CD8-positive, alpha-beta memory T cell (primary cell): ENCODE results near the gene FHIP1A. TPM values are rescaled to one million over a fixed set of nuclear protein-coding genes. Genes with fewer than 3 reads are reported as not detected.

ENCODE experiments used
- CTCF ChIA-PET: fragments of 350-600 bp; sonication (Branson Sonifier 250); formaldehyde crosslinking; loops from one replicate; lab custom pipeline; 2021; ENCODE audit warnings: antibody characterized with exemption; lab: Charles Lee
- POLR2A ChIA-PET: fragments of 350-600 bp; sonication (Branson Sonifier 250); formaldehyde crosslinking; loops from one replicate; lab custom pipeline; 2021; ENCODE audit warnings: antibody characterized with exemption; lab: Charles Lee
- DNase-seq, 5 donors: peaks; one replicate each; pipeline versions ENCODE4 v3.0.0 to v3.0.0-alpha.2; 2020 to 2022; ENCODE audit warnings: mixed read lengths in 1 of 5
- H3K27ac ChIP-seq: one replicate; pipeline ENCODE4 v1.7.0; 2013; ENCODE audit warnings: low read depth, mild to moderate bottlenecking, low read length, moderate library complexity
- H3K27me3 ChIP-seq: 2 replicates; pipeline ENCODE4 v1.7.0; 2013; ENCODE audit warnings: low read length, mild to moderate bottlenecking; ENCODE audit not compliant: insufficient read depth, poor library complexity, severe bottlenecking
- H3K36me3 ChIP-seq: 2 replicates; pipeline ENCODE4 v1.7.0; 2013; ENCODE audit warnings: mild to moderate bottlenecking, low read length, moderate library complexity; ENCODE audit not compliant: insufficient read depth
- H3K4me1 ChIP-seq: 2 replicates; pipeline ENCODE4 v1.7.0; 2013; ENCODE audit warnings: mild to moderate bottlenecking, low read length, moderate library complexity; ENCODE audit not compliant: insufficient read depth
- H3K4me3 ChIP-seq: 2 replicates; pipeline ENCODE4 v1.7.0; 2013; ENCODE audit warnings: mild to moderate bottlenecking, low read length
- H3K9me3 ChIP-seq: 2 replicates; pipeline ENCODE4 v1.7.0; 2013; ENCODE audit warnings: mild to moderate bottlenecking, low read length
- H3K27ac Mint-ChIP-seq, 8 donors: one replicate each; pipeline ENCODE4 v1.8.0; 2020 to 2021; ENCODE audit warnings: mixed read lengths in 8 of 8, mild to moderate bottlenecking in 6 of 8, inconsistent platforms in 3 of 8, moderate library complexity in 3 of 8
- H3K27me3 Mint-ChIP-seq, 2 donors: one replicate each; pipeline ENCODE4 v1.8.0; 2020 to 2021; ENCODE audit warnings: mixed read lengths in 2 of 2, mild to moderate bottlenecking in 1 of 2, moderate library complexity in 1 of 2
- H3K36me3 Mint-ChIP-seq, 3 donors: one replicate each; pipeline ENCODE4 v1.8.0; 2020 to 2021; ENCODE audit warnings: mixed read lengths in 3 of 3, inconsistent platforms in 1 of 3, mild to moderate bottlenecking in 1 of 3
- H3K4me1 Mint-ChIP-seq, 3 donors: one replicate each; pipeline ENCODE4 v1.8.0; 2020 to 2021; ENCODE audit warnings: mixed read lengths in 3 of 3, inconsistent platforms in 1 of 3, mild to moderate bottlenecking in 1 of 3
- H3K4me3 Mint-ChIP-seq, 7 donors: one replicate each; pipeline ENCODE4 v1.8.0; 2020 to 2021; ENCODE audit warnings: mixed read lengths in 7 of 7, mild to moderate bottlenecking in 6 of 7, moderate library complexity in 4 of 7, inconsistent platforms in 2 of 7
- H3K9me3 Mint-ChIP-seq, 5 donors: one replicate each; pipeline ENCODE4 v1.8.0; 2020 to 2022; ENCODE audit warnings: mixed read lengths in 5 of 5, mild to moderate bottlenecking in 3 of 5, moderate library complexity in 2 of 5, inconsistent platforms in 1 of 5
- polyA plus RNA-seq: library from polyadenylated mRNA; unstranded; fragments of 300-500 nt; fragmentation: Illumina TruSeq; gene quantifications from one replicate; pipeline ENCODE4 v1.2.3, GENCODE V29; 2021
- total RNA-seq, 2 experiments: library from RNA; stranded (reverse); gene quantifications; one replicate each; pipeline ENCODE4 v1.2.3, GENCODE V29; 2021

FHIP1A gene
- total and polyA plus RNA-seq, 3 experiments from 2014 or later = 0.09 to 0.15 TPM; not detected in 1

DNA sequence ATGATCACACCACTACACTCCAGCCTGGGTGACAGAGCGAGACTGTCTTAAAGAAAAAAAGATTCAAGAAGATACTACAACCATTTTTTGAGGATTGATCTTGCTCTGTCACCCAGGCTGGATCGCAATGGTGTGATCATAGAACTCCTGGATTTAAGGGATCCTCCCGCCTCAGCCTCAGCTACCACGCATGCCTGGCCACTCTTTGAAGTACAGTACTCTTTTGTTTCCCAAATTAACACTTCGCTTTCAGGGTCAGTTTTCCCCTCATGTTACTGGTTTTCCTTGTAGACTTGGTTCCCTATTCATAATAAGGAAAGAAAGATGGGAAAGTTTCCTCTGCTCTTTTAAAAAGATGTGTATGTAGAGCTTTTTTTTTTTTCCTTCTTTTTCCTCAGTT lies 34.3 kb downstream of the FHIP1A start:
- Histone ChIP-seq H3K4me1 (no peaks in the 10 kb centered on the region), H3K27ac (no peak overlapping the region), H3K9me3 (no peaks in the 10 kb centered on the region), H3K36me3 (no peaks in the 10 kb centered on the region), H3K27me3 (no peaks in the 10 kb centered on the region), H3K4me3 (no peak overlapping the region)
- peaks cover 10 to 43% of the 10 kb centered on the region in 2 donors for H3K27me3 Mint-ChIP-seq
- no peak for DNase-seq
- CTCF ChIA-PET = no interaction called here
- POLR2A ChIA-PET = no interaction called here
- H3K27ac Mint-ChIP-seq = no peak overlapping the region
- H3K9me3 Mint-ChIP-seq = peaks cover 0 to 4% (median 0%) of the 10 kb centered on the region in 5 donors
- no peaks in the 10 kb centered on the region for H3K36me3 Mint-ChIP-seq
- no peaks in the 10 kb centered on the region for H3K4me1 Mint-ChIP-seq
- H3K4me3 Mint-ChIP-seq = no peak overlapping the region

DNA sequence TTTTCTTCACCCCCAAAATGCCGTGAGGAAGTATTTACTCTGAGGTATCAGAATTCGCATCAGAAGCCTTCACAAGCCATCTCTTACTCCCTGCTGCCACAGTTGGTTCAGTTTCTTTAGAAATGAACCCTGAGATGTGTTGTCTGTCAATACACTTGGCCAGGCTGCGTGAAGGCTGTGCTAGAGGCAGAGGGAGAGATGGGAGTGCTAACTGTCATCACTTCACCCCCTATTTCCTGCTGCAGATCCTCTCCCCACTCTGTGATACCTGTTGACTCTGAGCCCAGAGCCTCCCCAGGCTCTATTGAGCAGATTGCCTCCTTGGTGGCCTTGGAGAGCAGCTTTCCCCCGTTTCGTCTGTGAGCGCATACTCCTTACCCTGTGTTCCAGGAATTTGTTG lies 34.8 kb downstream of the FHIP1A start:
- no peaks in the 10 kb centered on the region for H3K36me3 ChIP-seq
- no peaks in the 10 kb centered on the region for H3K4me1 ChIP-seq
- H3K4me1 Mint-ChIP-seq = no peaks in the 10 kb centered on the region
- H3K9me3 Mint-ChIP-seq = peaks cover 0 to 5% (median 0%) of the 10 kb centered on the region in 5 donors
- no peaks in the 10 kb centered on the region for H3K9me3 ChIP-seq
- H3K36me3 Mint-ChIP-seq = no peaks in the 10 kb centered on the region
- H3K27me3 ChIP-seq = no peaks in the 10 kb centered on the region
- CTCF ChIA-PET = no interaction called here
- H3K27ac Mint-ChIP-seq = no peak overlapping the region
- no peak overlapping the region for H3K27ac ChIP-seq
- no peak overlapping the region for H3K4me3 Mint-ChIP-seq
- H3K4me3 ChIP-seq = no peak overlapping the region
- no peak for DNase-seq
- POLR2A ChIA-PET = no interaction called here
- H3K27me3 Mint-ChIP-seq = peaks cover 10 to 46% of the 10 kb centered on the region in 2 donors

DNA sequence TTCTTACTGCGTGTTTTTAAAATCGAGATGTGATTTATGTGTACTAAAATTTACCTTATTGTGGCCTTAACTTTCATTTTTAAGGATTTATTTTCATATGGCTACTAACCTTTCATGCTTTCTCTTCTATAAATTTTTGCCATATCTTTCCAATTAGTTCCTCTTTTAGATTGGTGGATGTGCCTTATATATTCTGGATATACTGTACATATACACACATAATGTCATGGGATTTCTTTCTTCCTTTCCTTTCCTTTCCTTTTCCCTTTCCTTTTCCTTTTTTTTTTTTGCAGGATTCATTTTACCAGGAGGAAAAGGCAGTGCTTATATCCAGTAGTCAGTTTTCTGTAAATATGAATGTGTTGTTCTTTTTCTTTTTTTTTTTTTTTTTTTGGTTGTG lies 37.2 kb downstream of the FHIP1A start:
- no peak overlapping the region for H3K4me3 Mint-ChIP-seq
- H3K36me3 Mint-ChIP-seq = no peaks in the 10 kb centered on the region

DNA sequence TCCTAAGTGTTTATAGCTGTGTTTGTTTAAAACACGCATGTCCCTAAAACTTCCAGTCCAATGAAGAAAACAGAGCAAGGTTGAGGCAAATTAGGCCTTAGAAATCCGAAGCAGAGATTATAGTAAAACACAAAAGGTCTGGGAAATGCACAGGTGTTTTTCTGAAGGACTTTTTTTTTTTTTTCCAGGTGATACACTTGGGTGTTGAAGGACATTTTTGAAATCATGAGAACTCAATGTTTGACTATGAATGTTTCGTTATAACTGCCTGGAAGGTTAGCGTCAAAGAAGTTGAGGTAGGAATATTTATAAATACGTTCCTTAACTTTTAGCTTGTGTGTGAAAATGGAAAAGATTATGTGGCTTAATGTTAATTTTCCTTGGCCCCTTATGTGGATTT lies 45.5 kb downstream of the FHIP1A start:
- Histone ChIP-seq H3K27ac (no peak overlapping the region), H3K36me3 (no peaks in the 10 kb centered on the region), H3K4me3 (no peak overlapping the region), H3K27me3 (no peaks in the 10 kb centered on the region), H3K4me1 (no peaks in the 10 kb centered on the region), H3K9me3 (no peaks in the 10 kb centered on the region)
- ChIA-PET CTCF (no interaction called here), POLR2A (interaction anchor here (0.6 kb wide), 1 partner anchor 65 kb away, joined by 3 read pairs; no protein-coding TSS in a partner anchor)
- no peak for DNase-seq
- Mint-ChIP-seq H3K27me3 (peaks cover 0 to 21% of the 10 kb centered on the region in 2 donors), H3K27ac (no peak overlapping the region), H3K4me1 (no peaks in the 10 kb centered on the region), H3K4me3 (no peak overlapping the region), H3K9me3 (no peaks in the 10 kb centered on the region), H3K36me3 (no peaks in the 10 kb centered on the region)

More for the DNA sequence above, 37.2 kb downstream of the FHIP1A start:
- peaks cover 0 to 5% (median 0%) of the 10 kb centered on the region in 5 donors for H3K9me3 Mint-ChIP-seq
- no peak overlapping the region for H3K27ac Mint-ChIP-seq
- Histone ChIP-seq H3K36me3 (no peaks in the 10 kb centered on the region), H3K4me1 (no peaks in the 10 kb centered on the region), H3K4me3 (no peak overlapping the region), H3K27ac (no peak overlapping the region), H3K27me3 (no peaks in the 10 kb centered on the region), H3K9me3 (no peaks in the 10 kb centered on the region)
- CTCF ChIA-PET = no interaction called here
- POLR2A ChIA-PET = no interaction called here
- DNase-seq = no peak
- H3K27me3 Mint-ChIP-seq = peaks cover 10 to 32% of the 10 kb centered on the region in 2 donors
- H3K4me1 Mint-ChIP-seq = no peaks in the 10 kb centered on the region

DNA sequence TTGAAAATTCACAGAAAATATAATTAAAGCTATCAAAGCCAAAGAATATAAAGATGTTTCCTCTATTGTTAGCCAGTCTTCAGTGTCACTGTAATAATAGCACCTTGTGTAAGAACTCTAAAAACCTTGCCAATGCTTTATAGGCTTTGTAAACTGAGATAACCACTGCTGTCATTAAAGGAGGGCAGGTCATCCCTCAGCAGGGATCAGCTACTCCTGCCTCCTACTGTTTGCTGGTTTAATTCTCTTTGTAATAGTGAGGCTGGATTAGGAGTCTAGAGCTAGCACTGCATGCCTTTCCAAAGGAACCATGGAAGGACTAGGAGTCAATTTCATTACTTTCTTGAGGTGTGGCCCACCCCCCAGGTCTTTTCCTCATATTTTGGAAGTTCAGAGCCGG lies 46.2 kb downstream of the FHIP1A start:
- no peak overlapping the region for H3K4me3 ChIP-seq
- Mint-ChIP-seq H3K9me3 (no peaks in the 10 kb centered on the region), H3K4me1 (no peaks in the 10 kb centered on the region), H3K4me3 (no peak overlapping the region), H3K27ac (no peak overlapping the region), H3K36me3 (no peaks in the 10 kb centered on the region), H3K27me3 (peaks cover 0 to 21% of the 10 kb centered on the region in 2 donors)
- no peaks in the 10 kb centered on the region for H3K36me3 ChIP-seq
- no peak overlapping the region for H3K27ac ChIP-seq
- ChIA-PET CTCF (no interaction called here), POLR2A (interaction anchor here (0.6 kb wide), 1 partner anchor 66 kb away, joined by 3 read pairs; no protein-coding TSS in a partner anchor)
- no peaks in the 10 kb centered on the region for H3K9me3 ChIP-seq
- H3K27me3 ChIP-seq = no peaks in the 10 kb centered on the region
- no peaks in the 10 kb centered on the region for H3K4me1 ChIP-seq
- no peak for DNase-seq

DNA sequence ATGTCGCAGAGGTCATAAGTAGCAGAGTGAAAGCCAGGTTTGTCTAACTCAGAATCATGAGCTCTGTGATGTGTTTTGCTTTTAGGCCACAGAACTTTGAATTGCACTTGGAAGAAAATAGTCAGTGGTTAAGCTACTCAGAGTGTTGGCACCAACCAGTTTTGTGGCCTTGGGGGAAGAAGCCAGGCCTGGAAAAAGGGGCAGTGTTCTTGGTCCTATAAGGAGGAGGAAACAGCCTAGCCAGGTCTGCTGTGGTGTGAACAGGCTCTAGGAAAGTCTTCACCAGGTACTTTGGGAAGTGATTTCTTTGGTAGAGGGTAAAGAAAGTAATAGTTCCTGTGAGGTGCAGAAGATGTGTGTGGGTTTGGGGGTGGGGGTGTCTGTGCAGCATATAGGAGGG lies 49.2 kb downstream of the FHIP1A start:
- no peak overlapping the region for H3K27ac Mint-ChIP-seq
- Histone ChIP-seq H3K9me3 (no peaks in the 10 kb centered on the region), H3K27me3 (no peaks in the 10 kb centered on the region), H3K36me3 (no peaks in the 10 kb centered on the region), H3K4me3 (no peak overlapping the region), H3K27ac (no peak overlapping the region), H3K4me1 (no peaks in the 10 kb centered on the region)
- H3K27me3 Mint-ChIP-seq = peaks cover 3 to 26% of the 10 kb centered on the region in 2 donors
- POLR2A ChIA-PET = no interaction called here
- H3K36me3 Mint-ChIP-seq = peaks cover 0 to 8% (median 0%) of the 10 kb centered on the region in 3 donors
- CTCF ChIA-PET = no interaction called here
- H3K9me3 Mint-ChIP-seq = no peaks in the 10 kb centered on the region
- no peak for DNase-seq
- H3K4me1 Mint-ChIP-seq = no peaks in the 10 kb centered on the region
- H3K4me3 Mint-ChIP-seq = no peak overlapping the region

Other genes with a start within 250 kb of the FHIP1A start
- gene PRSS48, start 132.0 kb upstream of the FHIP1A start, total RNA-seq = not detected
- not detected for gene PRSS48, start 132.0 kb upstream of the FHIP1A start, polyA plus RNA-seq
- gene SH3D19, start 83.6 kb upstream of the FHIP1A start, total RNA-seq = not detected
- not detected for gene SH3D19, start 83.6 kb upstream of the FHIP1A start, polyA plus RNA-seq